CD4-positive, alpha-beta memory T cell (primary cell): ENCODE results near the gene TNFSF4. TPM values are rescaled to one million over a fixed set of nuclear protein-coding genes. Genes with fewer than 3 reads are reported as not detected.

Source experiments
- CTCF ChIA-PET: fragments of 350-600 bp; sonication (Branson Sonifier 250); formaldehyde crosslinking; loops from one replicate; lab custom pipeline; 2021; ENCODE audit warnings: inconsistent platforms; ENCODE audit not compliant: partially characterized antibody; lab: Charles Lee
- POLR2A ChIA-PET: fragments of 350-600 bp; sonication (Branson Sonifier 250); formaldehyde crosslinking; loops from one replicate; lab custom pipeline; 2021; ENCODE audit not compliant: partially characterized antibody; lab: Charles Lee
- DNase-seq, 5 donors: peaks; one replicate each; pipeline versions ENCODE4 v3.0.0 to v3.0.0-alpha.2; 2020 to 2022; ENCODE audit warnings: mixed read lengths in 1 of 5
- H3K27ac ChIP-seq: one replicate; pipeline ENCODE4 v1.7.0; 2013; ENCODE audit warnings: low read depth, low read length
- H3K27me3 ChIP-seq: 2 replicates; pipeline ENCODE4 v1.7.0; 2013; ENCODE audit warnings: mild to moderate bottlenecking, low read length, moderate library complexity; ENCODE audit not compliant: insufficient read depth
- H3K36me3 ChIP-seq: 2 replicates; pipeline ENCODE4 v1.7.0; 2013; ENCODE audit warnings: mild to moderate bottlenecking, low read length, moderate library complexity; ENCODE audit not compliant: insufficient read depth
- H3K4me1 ChIP-seq: 2 replicates; pipeline ENCODE4 v1.7.0; 2013; ENCODE audit warnings: mild to moderate bottlenecking, low read length, moderate library complexity; ENCODE audit not compliant: insufficient read depth
- H3K4me3 ChIP-seq, 2 donors: one replicate each; pipeline ENCODE4 v1.7.0; 2013; ENCODE audit warnings: low read length in 2 of 2, mild to moderate bottlenecking in 1 of 2
- H3K9me3 ChIP-seq, 2 donors: one replicate each; pipeline ENCODE4 v1.7.0; 2013; ENCODE audit warnings: low read length in 2 of 2, control low read depth in 1 of 2; ENCODE audit not compliant: control insufficient read depth in 1 of 2
- H3K27ac Mint-ChIP-seq, 7 donors: one replicate each; pipeline ENCODE4 v1.8.0; 2020 to 2021; ENCODE audit warnings: mixed read lengths in 7 of 7, mild to moderate bottlenecking in 6 of 7, inconsistent platforms in 3 of 7, moderate library complexity in 3 of 7
- H3K27me3 Mint-ChIP-seq, 2 donors: one replicate each; pipeline ENCODE4 v1.8.0; 2020 to 2021; ENCODE audit warnings: mixed read lengths in 2 of 2
- H3K36me3 Mint-ChIP-seq, 2 donors: one replicate each; pipeline ENCODE4 v1.8.0; 2020 to 2021; ENCODE audit warnings: mixed read lengths in 2 of 2, inconsistent platforms in 1 of 2, mild to moderate bottlenecking in 1 of 2
- H3K4me1 Mint-ChIP-seq, 4 donors: one replicate each; pipeline ENCODE4 v1.8.0; 2020 to 2021; ENCODE audit warnings: mixed read lengths in 4 of 4, mild to moderate bottlenecking in 1 of 4
- H3K4me3 Mint-ChIP-seq, 8 donors: one replicate each; pipeline ENCODE4 v1.8.0; 2020 to 2021; ENCODE audit warnings: mixed read lengths in 8 of 8, mild to moderate bottlenecking in 7 of 8, moderate library complexity in 6 of 8, inconsistent platforms in 3 of 8
- H3K9me3 Mint-ChIP-seq, 8 donors: one replicate each; pipeline ENCODE4 v1.8.0; 2020 to 2021; ENCODE audit warnings: mixed read lengths in 8 of 8, mild to moderate bottlenecking in 5 of 8, inconsistent platforms in 3 of 8, moderate library complexity in 1 of 8
- intact Hi-C: fragments of 100-400 bp; cut with micrococcal nuclease; formaldehyde crosslinking; loops from one replicate; pipeline ENCODE4 v1.15.1; 2023
- polyA plus RNA-seq, 2 donors: library from polyadenylated mRNA; unstranded; fragments of 300-500 nt; fragmentation: Illumina TruSeq; gene quantifications; one replicate each; pipeline ENCODE4 v1.2.3, GENCODE V29; 2021
- total RNA-seq, 2 experiments: library from RNA; stranded (reverse); gene quantifications; one replicate each; pipeline ENCODE4 v1.2.3, GENCODE V29; 2021

TNFSF4 gene
- total and polyA plus RNA-seq, 4 experiments from 2014 or later = 0.18 to 3.9 (median 2.4) TPM

- DNase-seq = no peak
- Mint-ChIP-seq H3K9me3 (peaks cover 0 to 3% (median 0%) of the 10 kb centered on the region in 8 donors), H3K36me3 (no peaks in the 10 kb centered on the region), H3K4me3 (no peak overlapping the region), H3K27ac (no peak overlapping the region), H3K4me1 (no peaks in the 10 kb centered on the region), H3K27me3 (peaks cover 0 to 6% of the 10 kb centered on the region in 2 donors)
- CTCF ChIA-PET = no interaction called here
- POLR2A ChIA-PET = no interaction called here
- intact Hi-C loops = no loop called here
- no peaks in the 10 kb centered on the region for H3K9me3 ChIP-seq
- no peak overlapping the region for H3K4me3 ChIP-seq
- H3K27me3 ChIP-seq = no peaks in the 10 kb centered on the region
- no peaks in the 10 kb centered on the region for H3K36me3 ChIP-seq
- no peak overlapping the region for H3K27ac ChIP-seq
- H3K4me1 ChIP-seq = no peaks in the 10 kb centered on the region
Measured at GRCh38 chr1:173137107-173137706, 69.9 kb downstream of the TNFSF4 start.

GRCh38 chr1:173134800-173135199, 72.3 kb downstream of the TNFSF4 start:
- H3K27me3 ChIP-seq = no peaks in the 10 kb centered on the region
- peaks cover 0 to 6% of the 10 kb centered on the region in 2 donors for H3K27me3 Mint-ChIP-seq
- ChIA-PET POLR2A (no interaction called here), CTCF (no interaction called here)
- H3K36me3 Mint-ChIP-seq = no peaks in the 10 kb centered on the region
- DNase-seq = no peak
- no peaks in the 10 kb centered on the region for H3K4me1 Mint-ChIP-seq
- no peaks in the 10 kb centered on the region for H3K9me3 ChIP-seq
- no peaks in the 10 kb centered on the region for H3K36me3 ChIP-seq
- H3K4me3 Mint-ChIP-seq = no peak overlapping the region
- H3K4me1 ChIP-seq = no peaks in the 10 kb centered on the region
- H3K27ac ChIP-seq = no peak overlapping the region
- H3K9me3 Mint-ChIP-seq = peaks cover 0 to 3% (median 0%) of the 10 kb centered on the region in 8 donors
- no peak overlapping the region for H3K27ac Mint-ChIP-seq
- intact Hi-C loops = no loop called here
- no peak overlapping the region for H3K4me3 ChIP-seq

- Histone ChIP-seq H3K4me3 (no peak overlapping the region), H3K4me1 (no peaks in the 10 kb centered on the region), H3K27me3 (no peaks in the 10 kb centered on the region), H3K9me3 (no peaks in the 10 kb centered on the region), H3K36me3 (no peaks in the 10 kb centered on the region), H3K27ac (no peak overlapping the region)
- ChIA-PET POLR2A (no interaction called here), CTCF (no interaction called here)
- Mint-ChIP-seq H3K4me1 (no peaks in the 10 kb centered on the region), H3K9me3 (peaks cover 0 to 3% (median 0%) of the 10 kb centered on the region in 8 donors), H3K27ac (no peak overlapping the region), H3K4me3 (no peak overlapping the region), H3K36me3 (no peaks in the 10 kb centered on the region), H3K27me3 (peaks cover 0 to 6% of the 10 kb centered on the region in 2 donors)
- DNase-seq = no peak
- intact Hi-C loops = no loop called here
Measured at GRCh38 chr1:173134029-173134428, 73.1 kb downstream of the TNFSF4 start.

Other genes with a start within 250 kb of the TNFSF4 start
- gene TNFSF18, start 156.4 kb downstream of the TNFSF4 start, total RNA-seq = not detected
- gene TNFSF18, start 156.4 kb downstream of the TNFSF4 start, polyA plus RNA-seq = not detected